ENCODE measurements around the gene CFAP68.

GRCh38 chr11:111917788-111918187, 38.4 kb downstream of the CFAP68 start:
- TF ChIP-seq EZH2 (IDR thresholded peaks at IDR 0.05; ENCODE audit: insufficient read depth, poor library complexity, severe bottlenecking) (no peak), EZH2phosphoT487 (IDR thresholded peaks at IDR 0.05; ENCODE audit: insufficient read depth, low read depth) (no peak)

Measured in GM23248 (cell line).